HG03571 (cell line): ENCODE data around the gene MKNK2.
"Not testable (repeated sequence)": the region's sequence is repeated elsewhere in the genome, so short reads cannot be mapped to it uniquely, and the experiment has no call there.

Experiments
- ATAC-seq: cut with Tn5 transposase; IDR thresholded peaks from one replicate; pipeline ENCODE4 v1.9.1; 2021; ENCODE audit not compliant: unreplicated experiment

Gene MKNK2

DNA sequence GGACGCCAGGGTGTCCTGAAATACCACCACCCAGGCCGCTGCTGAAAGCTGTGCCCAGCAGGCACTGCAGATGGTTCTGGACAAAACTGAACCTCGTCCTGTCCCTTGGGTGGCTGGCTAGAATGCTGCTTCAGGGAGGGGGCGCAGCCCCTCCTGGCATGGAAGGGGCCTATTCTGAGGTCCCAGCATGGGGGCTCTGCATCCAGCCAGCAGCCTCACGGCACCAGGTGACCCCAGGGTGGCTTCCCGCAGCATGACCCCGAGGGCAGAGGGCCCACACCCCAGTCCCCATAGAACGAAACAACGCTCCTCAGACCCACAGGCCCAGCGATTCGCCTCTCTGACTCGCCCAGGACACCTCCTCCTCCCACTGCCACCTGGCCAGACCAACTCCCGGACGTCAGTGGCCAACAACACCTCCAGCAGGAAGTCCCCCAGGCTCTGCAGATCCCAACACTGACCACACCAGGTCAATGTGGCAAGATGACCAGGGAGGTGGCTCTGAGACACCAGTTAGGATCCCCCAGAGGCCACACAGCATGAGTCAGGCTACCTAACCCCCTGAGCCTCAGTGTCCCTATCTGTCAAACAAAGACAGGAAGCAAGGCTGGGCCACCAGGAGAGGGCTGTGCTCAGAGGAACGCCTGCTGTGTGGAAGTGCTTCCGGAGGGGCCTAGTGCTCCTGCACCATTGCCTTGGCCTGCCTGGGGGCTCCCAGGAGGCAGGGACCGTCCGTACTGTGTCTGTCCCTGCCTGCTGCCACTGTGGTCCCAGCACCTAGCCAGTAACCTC lies 6.1 kb downstream of the MKNK2 start:
- ATAC-seq = no peak

DNA sequence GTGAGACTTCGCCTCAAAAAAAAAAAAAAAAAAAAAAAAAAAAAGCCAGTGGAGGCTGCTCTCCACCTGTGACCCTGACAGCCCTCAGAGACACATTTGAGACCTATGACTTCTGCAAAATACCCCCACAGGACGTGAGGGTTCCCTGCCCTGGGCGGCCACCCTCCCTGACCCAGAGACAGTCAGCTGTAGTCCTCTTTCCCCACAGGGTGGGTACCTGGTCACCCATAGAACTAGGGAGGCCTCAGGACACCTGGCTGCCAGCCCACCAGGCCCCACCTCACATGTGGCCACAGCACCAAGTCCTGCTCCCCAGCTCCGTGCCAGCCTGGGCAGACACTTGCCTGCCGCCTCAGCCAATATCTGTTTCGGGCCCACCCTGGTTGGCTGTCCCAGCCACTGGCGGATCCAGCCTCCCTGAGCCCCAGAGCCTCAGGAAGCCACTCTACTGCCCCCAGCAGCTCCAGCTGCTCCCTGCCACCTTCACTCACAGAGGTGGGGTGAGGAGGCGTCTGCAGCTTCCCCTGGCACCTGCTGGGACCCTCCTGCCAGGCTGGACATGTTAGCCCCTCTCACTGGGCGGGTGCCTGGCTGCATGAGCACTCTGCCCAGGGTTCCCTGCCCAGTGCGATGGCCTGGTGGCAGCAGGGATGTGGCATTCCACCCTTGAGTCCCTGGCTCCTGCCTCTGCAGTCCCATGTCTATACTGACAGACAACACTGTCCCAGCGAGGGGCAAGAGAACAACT lies 6.9 kb downstream of the MKNK2 start:
- ATAC-seq = no peak

DNA sequence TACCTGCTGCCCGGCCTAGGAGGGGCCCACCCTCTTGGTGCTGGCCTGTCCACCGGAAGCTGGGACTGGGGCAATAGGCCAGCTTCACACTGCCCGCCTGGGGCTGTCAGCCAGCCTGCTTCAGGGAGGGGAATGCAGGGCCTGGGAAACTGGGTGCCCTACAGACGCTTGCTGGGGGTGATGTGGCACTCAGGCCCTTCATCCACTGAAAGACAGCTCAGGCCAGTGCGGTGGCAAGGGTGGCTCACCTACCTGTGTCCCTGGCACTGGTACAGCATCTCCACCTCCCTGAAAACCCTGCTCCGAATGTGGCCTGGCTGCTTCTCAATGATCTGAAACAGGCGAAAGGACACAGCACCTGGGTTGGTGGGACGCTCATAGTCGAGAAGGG lies 7.8 kb downstream of the MKNK2 start:
- ATAC-seq = no peak

DNA sequence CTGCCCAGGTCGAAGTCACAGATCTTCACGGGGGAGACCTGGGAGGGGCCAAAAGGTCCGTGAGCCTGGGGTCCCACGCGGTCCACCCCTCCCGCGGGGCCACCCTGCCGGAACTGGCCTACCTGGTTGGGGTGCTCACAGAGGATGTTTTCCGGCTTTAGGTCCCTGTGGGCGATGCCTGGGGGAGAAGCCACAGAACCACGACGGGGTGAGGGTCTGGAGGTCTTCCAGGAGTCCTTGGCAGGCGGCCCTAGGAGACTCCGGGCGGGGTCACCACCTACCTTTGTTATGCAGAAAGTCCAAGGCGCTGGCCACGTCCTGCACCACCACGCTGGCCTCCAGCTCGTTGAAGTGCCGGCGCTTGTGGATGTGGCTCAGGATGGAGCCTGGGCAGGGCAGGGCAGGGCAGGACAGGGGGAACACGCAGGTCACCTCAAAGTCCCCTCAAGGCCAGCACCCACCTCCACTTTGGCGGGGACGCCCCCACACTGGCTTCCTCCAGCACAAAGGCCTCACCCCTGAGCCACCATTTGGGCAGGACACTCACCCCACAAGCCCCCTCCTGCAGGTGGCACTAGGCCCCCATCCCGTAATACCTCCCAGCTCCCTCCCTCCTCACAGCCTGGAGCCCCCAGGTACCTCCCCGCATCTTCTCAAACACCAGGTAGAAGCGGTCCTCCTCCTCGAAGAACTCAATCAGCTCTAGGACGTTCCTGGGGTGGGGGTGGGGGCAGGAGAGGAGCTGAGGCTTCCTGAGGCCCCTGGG lies 8.4 kb downstream of the MKNK2 start:
- no peak for ATAC-seq

DNA sequence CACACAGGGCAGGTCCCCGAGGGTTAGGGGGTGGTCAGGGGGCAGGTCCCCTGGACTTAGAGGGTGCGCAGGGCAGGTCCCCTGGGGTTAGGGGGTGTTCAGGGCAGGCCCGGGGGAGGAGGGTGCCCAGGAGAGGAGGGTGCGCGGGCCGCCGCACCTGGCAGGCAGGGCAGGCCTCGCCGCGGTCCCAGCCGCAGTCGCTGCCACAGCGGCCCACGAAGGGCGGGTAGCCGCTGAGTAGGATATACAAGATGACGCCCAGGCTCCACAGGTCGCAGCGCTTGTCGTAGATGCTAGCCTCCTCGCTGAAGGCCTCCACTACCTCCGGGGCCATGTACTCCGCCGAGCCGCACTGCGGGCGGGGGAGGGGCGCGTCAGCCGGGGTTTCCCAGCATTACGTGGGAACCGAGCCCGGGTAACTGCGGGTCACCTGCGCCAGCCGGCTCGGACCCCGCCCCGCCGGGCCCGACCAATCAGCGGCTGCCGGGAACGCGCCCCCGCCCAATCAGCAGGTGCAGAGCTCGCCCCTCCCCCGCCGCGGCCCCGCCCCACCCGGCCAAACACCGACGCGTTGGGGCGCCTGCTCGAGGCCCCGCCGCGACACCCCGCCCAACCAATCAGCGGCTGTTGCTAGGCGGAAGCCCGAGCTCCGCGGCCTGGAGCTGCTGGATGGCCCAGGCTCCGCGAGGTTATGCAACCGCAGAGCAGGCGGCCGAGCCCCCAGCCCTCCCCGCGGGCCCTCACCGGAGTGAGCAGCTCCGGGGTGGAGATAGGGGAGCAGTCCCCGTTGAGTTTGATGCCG lies 9.2 kb downstream of the MKNK2 start:
- peak; percentile 48 for ATAC-seq

DNA sequence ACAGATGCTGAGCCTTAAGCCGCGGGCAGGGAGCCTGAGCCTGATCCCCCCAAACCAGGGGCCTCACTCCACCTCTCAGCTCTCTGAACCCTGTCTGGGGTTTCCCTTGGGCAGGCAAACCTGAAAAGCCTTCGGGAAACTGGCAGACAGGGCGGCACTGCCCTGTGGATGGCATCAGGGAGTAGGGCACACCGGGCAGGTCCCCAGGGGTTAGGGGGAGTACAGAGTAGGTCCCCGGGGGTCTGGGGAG lies 9.7 kb downstream of the MKNK2 start:
- ATAC-seq = no peak

DNA sequence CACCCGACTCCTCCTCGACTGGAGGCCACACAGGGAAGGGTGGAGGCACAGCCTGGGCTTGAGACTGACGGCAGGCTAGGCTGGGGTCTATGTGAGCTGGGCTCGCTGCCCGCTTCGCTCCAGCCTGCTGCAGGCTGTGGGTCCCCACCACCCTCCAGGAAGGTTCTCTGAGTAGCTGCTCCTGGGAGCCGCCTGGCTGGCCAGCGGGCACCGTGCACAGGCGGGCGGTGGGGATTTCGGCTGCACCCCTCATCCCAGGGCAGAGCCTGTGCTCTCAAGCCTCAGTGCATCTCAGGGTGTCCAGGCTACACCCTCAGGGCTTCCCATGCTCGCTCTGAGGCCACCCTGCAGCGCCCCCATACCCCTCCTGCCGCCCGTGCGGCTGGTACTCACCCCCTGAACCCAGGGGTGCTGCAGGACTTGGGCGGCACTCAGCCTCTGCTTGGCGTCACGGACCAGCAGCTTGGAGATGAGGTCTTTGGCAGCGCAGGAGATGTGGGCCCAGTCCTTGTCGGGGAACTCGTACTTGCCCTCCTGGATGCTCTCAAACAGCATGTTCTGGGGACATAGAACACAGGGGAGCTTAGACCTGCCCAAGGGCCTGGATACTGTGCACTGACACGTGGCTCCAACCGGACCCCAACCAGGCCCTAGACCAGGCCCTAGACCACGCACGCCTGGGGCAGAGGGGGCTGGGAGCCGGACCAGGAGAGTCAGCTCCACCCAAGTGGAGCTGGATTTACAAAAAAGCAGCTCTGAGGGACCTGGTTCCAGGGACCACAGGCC lies 10.2 kb downstream of the MKNK2 start:
- ATAC-seq = no peak

DNA sequence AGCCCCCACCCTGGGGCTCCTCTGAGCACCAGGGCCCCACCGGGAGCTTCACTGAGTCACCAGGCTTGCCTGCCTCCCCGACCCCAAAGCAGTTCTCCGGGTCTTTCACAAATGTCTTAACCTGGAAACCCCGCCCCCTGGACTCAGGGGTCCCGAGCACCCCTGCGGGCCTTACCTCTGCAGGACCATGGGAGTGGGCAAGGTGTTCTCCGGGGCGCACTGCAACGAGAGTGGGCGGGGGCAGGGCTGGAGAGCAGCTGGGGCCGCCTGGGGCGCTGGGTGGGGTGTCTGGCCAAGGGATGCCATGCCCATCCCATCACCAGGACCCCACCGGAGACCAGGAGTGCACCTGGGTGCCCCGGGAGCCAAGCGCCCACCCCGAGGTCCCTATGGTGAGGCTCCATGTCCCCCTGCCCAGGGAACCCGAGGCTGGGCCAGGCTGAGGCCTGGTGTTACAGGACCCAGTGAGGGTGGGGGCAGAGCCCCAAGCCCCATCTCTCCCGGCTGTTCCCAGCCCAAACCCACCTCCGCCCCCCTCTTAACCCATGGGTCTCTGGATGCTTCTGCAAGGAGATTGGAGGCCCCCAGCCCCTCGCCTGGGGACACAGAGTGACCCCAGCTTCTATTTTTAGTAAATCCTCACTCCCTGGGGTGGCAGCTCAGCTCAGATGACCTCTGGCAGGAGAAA lies 10.9 kb downstream of the MKNK2 start:
- no peak for ATAC-seq

DNA sequence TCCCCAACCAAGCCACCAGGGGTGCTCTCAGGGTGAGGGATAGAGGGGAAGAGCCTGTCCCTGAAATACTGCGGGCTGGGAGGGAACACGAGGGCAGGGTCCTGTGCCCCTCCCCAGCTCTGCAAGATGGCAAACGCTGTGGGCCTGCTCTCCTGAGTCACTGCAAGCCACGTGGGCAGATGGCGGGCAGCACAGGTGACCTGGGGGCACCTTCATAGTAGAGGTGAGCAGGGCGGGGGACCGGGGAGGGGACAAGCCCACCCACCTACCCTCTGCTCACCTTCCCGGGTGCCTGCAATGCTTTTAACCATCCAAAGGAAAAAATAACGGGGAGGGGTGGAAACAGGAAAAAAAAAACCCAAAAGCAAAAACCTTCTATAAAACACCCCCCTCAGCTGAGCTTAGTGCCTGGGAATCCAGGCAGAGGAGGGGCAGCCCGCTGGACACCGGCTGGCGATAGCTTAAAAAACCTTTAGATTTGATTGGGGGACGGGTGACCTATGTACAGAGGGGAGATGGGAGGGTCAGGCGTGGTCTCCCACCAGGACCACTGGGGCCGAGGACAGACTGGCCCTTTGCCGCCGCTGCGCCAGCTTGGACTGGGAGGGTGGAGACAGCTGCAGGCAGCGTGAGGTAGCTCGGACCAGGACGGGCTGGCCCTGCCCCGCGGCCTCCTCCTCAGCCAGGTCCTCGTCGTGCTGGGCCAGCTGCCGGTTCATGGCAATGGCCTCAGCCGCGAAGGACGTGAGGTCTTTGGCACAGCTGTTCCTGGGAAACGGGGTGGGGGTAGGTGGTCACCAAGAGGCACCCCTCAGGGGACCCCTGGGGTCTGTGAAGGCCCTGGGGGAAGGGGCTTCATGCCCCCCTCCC lies 11.7 kb downstream of the MKNK2 start:
- no peak for ATAC-seq

DNA sequence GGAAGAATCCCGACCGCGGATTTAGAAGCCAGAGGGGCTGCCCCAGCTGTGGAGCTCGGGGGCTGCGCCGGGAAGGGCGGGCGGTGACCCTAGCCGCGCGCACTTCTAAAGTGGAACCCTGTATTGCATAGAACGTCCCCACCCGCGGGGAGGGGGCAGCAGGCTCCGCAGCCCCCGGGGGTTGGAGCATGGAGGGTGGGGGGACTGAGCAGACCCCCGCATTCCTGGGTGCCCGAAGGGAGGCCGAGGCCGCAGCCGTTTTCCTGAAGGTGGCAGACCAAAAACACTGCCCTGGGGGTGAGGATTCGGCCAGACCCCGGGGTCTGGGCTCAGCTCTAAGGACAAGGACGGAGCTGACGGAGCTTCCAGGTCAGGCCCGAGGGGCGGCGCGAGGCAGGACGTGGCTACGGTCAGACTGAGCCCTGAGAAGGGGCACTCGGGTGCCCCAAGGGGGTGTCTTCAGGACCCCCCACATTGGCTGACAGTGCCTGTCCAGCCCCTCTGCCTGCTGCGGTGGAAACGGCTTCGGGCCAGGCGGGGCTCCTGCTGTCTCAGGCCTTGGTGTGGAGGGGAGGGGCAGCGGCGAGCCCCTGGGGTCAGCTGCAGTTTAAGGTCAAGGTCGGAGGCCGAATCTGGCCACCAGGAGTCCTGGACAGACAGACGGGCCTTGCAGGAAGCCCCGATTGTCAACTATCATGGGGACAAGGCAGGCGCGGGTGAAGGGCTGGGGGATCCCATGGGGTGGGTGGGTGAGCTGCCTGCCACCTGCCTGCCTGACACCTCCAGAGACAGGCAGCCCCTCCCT lies 12.6 kb downstream of the MKNK2 start:
- ATAC-seq = no peak

DNA sequence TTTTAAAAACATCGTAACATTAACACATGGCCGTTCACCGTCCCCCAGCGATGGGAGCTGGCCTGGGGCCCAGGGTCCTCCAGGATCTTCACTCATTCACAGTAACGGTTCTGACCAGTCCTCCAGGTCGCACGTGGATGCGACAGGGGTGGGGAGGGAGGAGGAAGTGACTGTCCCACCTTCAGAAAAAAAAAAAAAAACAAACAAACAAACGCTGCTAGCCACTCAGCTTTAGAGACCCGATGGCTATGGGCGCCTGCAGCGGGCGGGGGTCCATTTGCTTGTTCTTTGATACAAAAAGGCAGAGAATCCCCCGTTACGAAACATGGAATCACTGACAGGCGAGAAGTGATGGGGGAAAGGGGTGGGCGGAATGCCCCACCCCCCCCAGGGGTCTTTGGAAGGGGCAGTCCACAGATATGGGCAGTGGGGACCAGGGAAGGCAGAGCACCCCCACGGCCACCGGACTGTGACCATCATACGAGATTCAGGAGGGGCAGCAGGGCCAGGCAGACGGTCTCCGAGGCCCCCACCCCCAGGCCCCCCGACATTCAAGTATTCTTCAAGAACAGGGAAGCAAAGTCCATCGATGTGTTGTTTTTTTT lies 13.3 kb downstream of the MKNK2 start:
- ATAC-seq = no peak

DNA sequence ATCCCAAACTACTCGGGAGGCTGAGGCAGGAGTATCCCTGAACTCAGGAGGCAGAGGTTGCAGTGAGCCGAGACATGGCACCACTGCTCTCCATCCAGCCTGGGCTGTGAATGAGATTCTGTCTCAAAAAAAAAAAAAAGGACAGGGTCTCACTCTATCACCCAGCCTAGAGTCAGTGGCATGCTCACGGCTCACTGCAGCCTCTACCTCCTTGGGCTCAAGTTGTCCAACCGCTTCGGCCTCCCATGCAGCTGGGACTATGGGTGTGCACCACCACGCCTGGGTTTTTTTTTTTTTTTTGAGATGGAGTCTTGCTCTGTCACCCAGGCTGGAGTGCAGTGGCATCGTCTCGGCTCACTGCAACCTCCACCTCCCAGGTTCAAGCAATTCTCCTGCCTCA lies 14.6 kb downstream of the MKNK2 start:
- ATAC-seq = no peak

DNA sequence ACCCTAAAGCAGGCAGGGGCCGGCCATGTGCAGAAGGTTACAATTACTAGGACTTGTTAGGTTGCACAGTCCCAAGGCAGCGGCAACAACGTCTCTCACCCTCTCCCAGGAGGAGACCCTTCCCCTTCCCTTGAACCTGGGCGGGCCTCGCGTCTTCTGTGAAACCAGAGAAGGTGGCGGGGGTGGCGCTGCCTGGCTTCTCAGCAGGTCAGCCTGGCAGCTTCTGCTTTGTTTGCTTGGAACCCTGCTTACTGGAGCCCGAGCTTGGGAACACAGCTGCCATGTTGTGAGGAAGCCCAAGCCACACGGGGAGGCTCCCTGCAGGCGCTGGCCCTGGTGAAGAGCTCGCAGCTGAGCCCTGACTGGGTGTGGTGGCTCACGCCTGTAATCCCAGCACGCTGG lies 15.5 kb downstream of the MKNK2 start:
- no peak for ATAC-seq

DNA sequence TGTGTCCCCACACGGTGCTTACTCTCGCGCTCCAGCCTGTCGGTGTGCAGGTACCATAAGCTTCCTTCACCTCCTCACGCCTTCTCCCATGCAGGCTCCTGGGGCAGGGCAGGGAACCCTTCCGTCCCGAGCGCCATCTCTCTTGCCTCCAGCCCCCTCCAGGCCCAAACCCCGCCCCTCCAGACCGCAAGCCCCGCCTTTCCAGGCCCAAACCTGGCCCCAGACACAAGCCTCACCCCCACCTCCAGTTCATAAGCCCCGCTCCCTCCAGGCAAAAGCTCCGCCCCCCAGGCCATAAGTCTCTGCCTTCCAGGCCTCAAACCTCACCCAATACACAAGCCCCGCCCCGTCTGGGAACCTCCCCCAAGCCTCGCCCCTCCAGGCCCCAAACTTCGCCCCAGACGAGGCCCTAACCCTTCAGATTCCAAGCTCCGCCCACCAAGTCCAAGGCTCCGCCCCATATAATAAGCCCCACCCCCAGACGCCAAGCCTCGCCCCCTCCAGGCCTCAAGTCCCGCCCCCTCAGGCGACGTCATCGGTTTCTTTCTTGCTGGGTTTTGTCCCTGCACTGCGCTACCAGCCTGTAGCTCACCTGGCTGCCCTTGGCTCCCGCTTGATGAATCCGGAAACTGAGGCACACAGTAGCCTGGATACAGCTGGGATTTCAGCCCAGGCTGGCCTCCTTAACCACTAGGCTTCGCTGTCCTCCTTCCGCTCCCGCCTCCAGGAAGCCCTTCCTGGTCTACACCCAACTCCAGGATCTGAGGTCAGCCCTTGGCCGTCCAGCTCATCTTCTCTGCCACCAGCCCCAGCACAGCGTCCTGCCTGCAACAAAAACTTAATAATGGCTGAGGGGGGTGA lies 16.1 kb downstream of the MKNK2 start:
- ATAC-seq = no peak

DNA sequence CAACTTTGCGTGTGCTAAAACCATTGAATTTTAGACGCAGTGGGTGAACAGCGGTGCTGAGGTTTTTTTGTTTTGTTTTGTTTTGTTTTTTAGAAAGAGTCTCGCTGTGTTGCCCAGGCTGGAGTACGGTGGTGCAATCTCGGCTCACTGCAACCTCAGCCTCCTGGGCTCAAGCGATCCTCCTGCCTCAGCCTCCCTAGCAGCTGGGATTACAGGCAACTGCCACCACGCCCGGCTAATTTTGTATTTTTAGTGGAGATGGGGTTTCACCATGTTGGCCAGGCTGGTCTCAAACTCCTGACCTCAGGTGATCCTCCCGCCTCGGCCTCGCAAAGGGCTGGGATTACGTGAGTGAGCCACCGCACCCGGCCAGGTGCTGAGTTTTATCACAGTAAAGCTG lies 16.8 kb downstream of the MKNK2 start:
- not testable (repeated sequence) for ATAC-seq

DNA sequence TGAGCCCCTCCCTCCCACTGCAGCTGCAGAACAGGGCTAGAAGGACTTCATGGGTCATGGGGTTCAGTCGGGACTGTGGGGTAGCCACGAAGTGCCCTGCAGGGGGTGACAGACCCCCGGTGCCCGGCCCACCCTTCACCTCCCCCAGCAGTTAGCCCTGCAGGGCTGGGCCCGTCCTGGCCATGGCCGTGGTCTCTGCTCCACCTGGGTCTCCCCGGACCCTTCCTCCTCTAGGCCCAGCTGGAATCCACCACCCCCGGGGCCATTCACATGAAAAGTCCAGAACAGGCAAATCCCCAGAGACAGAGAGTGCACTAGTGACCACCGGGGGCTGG lies 17.3 kb downstream of the MKNK2 start:
- no peak for ATAC-seq
